Neural crest cell (in vitro differentiated cells): ENCODE data around the gene AMELX. TPM values are rescaled to one million over a fixed set of nuclear protein-coding genes. Genes with fewer than 3 reads are reported as not detected.

Experiments
- DNase-seq: peaks from one replicate; pipeline ENCODE4 v3.0.0; 2021; ENCODE audit warnings: low read depth, mixed read lengths, low spot score
- H3K27ac Mint-ChIP-seq: one replicate; pipeline ENCODE4 v1.8.0; 2021; ENCODE audit warnings: mild to moderate bottlenecking, mixed read lengths; ENCODE audit not compliant: unreplicated experiment
- H3K27me3 Mint-ChIP-seq: 2 replicates; pipeline ENCODE4 v1.8.0; 2021; ENCODE audit warnings: low read depth, mild to moderate bottlenecking, mixed read lengths
- H3K36me3 Mint-ChIP-seq: 2 replicates; pipeline ENCODE4 v1.8.0; 2021; ENCODE audit warnings: low read depth, mild to moderate bottlenecking, mixed read lengths
- H3K4me1 Mint-ChIP-seq: 2 replicates; pipeline ENCODE4 v1.8.0; 2021; ENCODE audit warnings: mixed read lengths
- H3K4me3 Mint-ChIP-seq: one replicate; pipeline ENCODE4 v1.8.0; 2021; ENCODE audit warnings: mild to moderate bottlenecking, mixed read lengths
- H3K9me3 Mint-ChIP-seq: 2 replicates; pipeline ENCODE4 v1.8.0; 2021; ENCODE audit warnings: mixed read lengths
- CTCF ChIP-seq: fragments of 200-600 bp; sonication (generic); conservative IDR thresholded peaks from 2 replicates; pipeline ENCODE4 v1.5.0; 2021; ENCODE audit warnings: antibody characterized with exemption, mild to moderate bottlenecking
- total RNA-seq: library from RNA; stranded (reverse); gene quantifications from 2 replicates; pipeline ENCODE4 v1.2.1, GENCODE V29; 2021

Gene AMELX
- total RNA-seq, 1 donor from 2014 or later: not detected

GRCh38 chrX:11337292-11338009 lies 44.2 kb downstream of the AMELX start:
- H3K27ac Mint-ChIP-seq: no peak overlapping the region
- peaks cover 14% of the 10 kb centered on the region for H3K4me1 Mint-ChIP-seq
- no peak for DNase-seq
- H3K36me3 Mint-ChIP-seq: no peaks in the 10 kb centered on the region
- H3K9me3 Mint-ChIP-seq: peaks cover 11% of the 10 kb centered on the region
- no peaks in the 10 kb centered on the region for H3K27me3 Mint-ChIP-seq
- no peak for TF ChIP-seq CTCF
- no peak overlapping the region for H3K4me3 Mint-ChIP-seq

- H3K4me3 Mint-ChIP-seq: no peak overlapping the region
- no peak for TF ChIP-seq CTCF
- H3K27me3 Mint-ChIP-seq: no peaks in the 10 kb centered on the region
- no peak for DNase-seq
- peak overlapping the region; percentile 78 for H3K27ac Mint-ChIP-seq
- peaks cover 6% of the 10 kb centered on the region for H3K9me3 Mint-ChIP-seq
- no peaks in the 10 kb centered on the region for H3K36me3 Mint-ChIP-seq
- peaks cover 14% of the 10 kb centered on the region for H3K4me1 Mint-ChIP-seq
Measured at GRCh38 chrX:11341274-11342201, 48.3 kb downstream of the AMELX start.

GRCh38 chrX:11342673-11343072 lies 49.5 kb downstream of the AMELX start:
- DNase-seq: no peak
- peaks cover 6% of the 10 kb centered on the region for H3K9me3 Mint-ChIP-seq
- no peak for TF ChIP-seq CTCF
- H3K4me3 Mint-ChIP-seq: no peak overlapping the region
- H3K4me1 Mint-ChIP-seq: peaks cover 14% of the 10 kb centered on the region
- no peak overlapping the region for H3K27ac Mint-ChIP-seq
- no peaks in the 10 kb centered on the region for H3K36me3 Mint-ChIP-seq
- no peaks in the 10 kb centered on the region for H3K27me3 Mint-ChIP-seq

GRCh38 chrX:11346121-11346682 lies 53.0 kb downstream of the AMELX start:
- H3K4me3 Mint-ChIP-seq: no peak overlapping the region
- peaks cover 9% of the 10 kb centered on the region for H3K4me1 Mint-ChIP-seq
- H3K27me3 Mint-ChIP-seq: no peaks in the 10 kb centered on the region
- no peak overlapping the region for H3K27ac Mint-ChIP-seq
- H3K36me3 Mint-ChIP-seq: no peaks in the 10 kb centered on the region
- H3K9me3 Mint-ChIP-seq: no peaks in the 10 kb centered on the region
- no peak for TF ChIP-seq CTCF
- DNase-seq: no peak

GRCh38 chrX:11347300-11347699 lies 54.1 kb downstream of the AMELX start:
- DNase-seq: no peak
- H3K4me3 Mint-ChIP-seq: no peak overlapping the region
- no peaks in the 10 kb centered on the region for H3K4me1 Mint-ChIP-seq
- TF ChIP-seq CTCF: no peak
- H3K27me3 Mint-ChIP-seq: no peaks in the 10 kb centered on the region
- H3K27ac Mint-ChIP-seq: no peak overlapping the region
- H3K9me3 Mint-ChIP-seq: no peaks in the 10 kb centered on the region
- H3K36me3 Mint-ChIP-seq: no peaks in the 10 kb centered on the region
